Measurements from ENCODE around the gene FERMT2.

GRCh38 chr14:52922059-52922458 is 28.8 kb downstream of the FERMT2 start:
- TF ChIP-seq EZH2 (IDR thresholded peaks at IDR 0.05) (no peak), POLR2AphosphoS5 (IDR thresholded peaks at IDR 0.05; ENCODE audit: borderline replicate concordance, low read depth, low read length) (no peak)

All from SK-N-MC (cell line).